ENCODE data around the gene SLC9A3.

SLC9A3 gene

GRCh38 chr5:571791-572190 is 47.5 kb upstream of the SLC9A3 start:
- WGBS, 2 donors (ENCODE audit: extremely low coverage in 2 of 2, insufficient read length in 2 of 2, insufficient replicate concordance in 1 of 2), result no CpG with 5 or more reads among the region's 13 CpGs
- Histone ChIP-seq H3K4ac (ENCODE audit: low read length) (no peak overlapping the region), H3K27me3 (ENCODE audit: control insufficient read depth in 3 of 3, insufficient read depth in 3 of 3, low read depth in 1 of 3, low read length in 3 of 3) (peaks cover 0 to 44% (median 6%) of the 10 kb centered on the region in 3 experiments)

GRCh38 chr5:570886-571285 is 46.6 kb upstream of the SLC9A3 start:
- Histone ChIP-seq H3K9me3 (replicated peaks in 1 of 2; ENCODE audit: control insufficient read depth in 2 of 2, insufficient read depth in 1 of 2, low read depth in 1 of 2, low read length in 2 of 2) (peaks cover 10 to 12% of the 10 kb centered on the region in 2 donors), H4K8ac (ENCODE audit: low read depth, low read length) (no peak overlapping the region), H3K4me3 (ENCODE audit: low read length in 2 of 2) (no peak overlapping the region), H3K4me1 (ENCODE audit: control insufficient read depth in 2 of 2, insufficient read depth in 1 of 2, low read depth in 1 of 2, low read length in 2 of 2) (no peaks in the 10 kb centered on the region), H2BK15ac (ENCODE audit: low read length) (no peak overlapping the region), H3K27me3 (ENCODE audit: control insufficient read depth in 3 of 3, insufficient read depth in 3 of 3, low read depth in 1 of 3, low read length in 3 of 3) (peaks cover 0 to 53% (median 8%) of the 10 kb centered on the region in 3 experiments), H3K79me1 (ENCODE audit: low read depth, low read length) (peaks cover 2% of the 10 kb centered on the region), H2BK120ac (ENCODE audit: low read depth, low read length) (no peak overlapping the region), H3K18ac (ENCODE audit: low read length) (peak overlapping the region; percentile 28), H3K36me3 (replicated peaks in 1 of 2; ENCODE audit: control insufficient read depth in 2 of 2, insufficient read depth in 2 of 2, low read length in 2 of 2) (no peaks in the 10 kb centered on the region), H3K23ac (ENCODE audit: low read depth, low read length, poor library complexity) (peak overlapping the region; percentile 43), H2AFZ (ENCODE audit: low read length) (no peak overlapping the region), H2BK12ac (ENCODE audit: low read length) (peak overlapping the region; percentile 41), H3K9ac (ENCODE audit: low read depth, low read length, poor library complexity) (peak overlapping the region; percentile 44), H2AK5ac (ENCODE audit: low read depth, low read length) (peak overlapping the region; percentile 81), H3K4ac (ENCODE audit: low read length) (no peak overlapping the region), H4K91ac (ENCODE audit: low read depth, low read length, poor library complexity) (no peak overlapping the region), H3K14ac (ENCODE audit: low read length) (peak overlapping the region; percentile 56), H2BK5ac (ENCODE audit: low read length) (no peak overlapping the region), H3K27ac (replicated peaks; ENCODE audit: low read length) (no peak overlapping the region), H3K4me2 (ENCODE audit: insufficient read depth, low read length, poor library complexity, severe bottlenecking) (no peak overlapping the region)
- no peak for DNase-seq (ENCODE audit: low spot score)
- no CpG with 5 or more reads among the region's 8 CpGs for WGBS, 2 donors (ENCODE audit: extremely low coverage in 2 of 2, insufficient read length in 2 of 2, insufficient replicate concordance in 1 of 2)

More at GRCh38 chr5:571791-572190, 47.5 kb upstream of the SLC9A3 start:
- Histone ChIP-seq H3K4me2 (ENCODE audit: insufficient read depth, low read length, poor library complexity, severe bottlenecking) (no peak overlapping the region), H3K18ac (ENCODE audit: low read length) (peak overlapping the region; percentile 57), H2BK12ac (ENCODE audit: low read length) (no peak overlapping the region), H2AFZ (ENCODE audit: low read length) (no peak overlapping the region), H3K14ac (ENCODE audit: low read length) (peak overlapping the region; percentile 8), H4K8ac (ENCODE audit: low read depth, low read length) (no peak overlapping the region), H3K9me3 (replicated peaks in 1 of 2; ENCODE audit: control insufficient read depth in 2 of 2, insufficient read depth in 1 of 2, low read depth in 1 of 2, low read length in 2 of 2) (peaks cover 3 to 11% of the 10 kb centered on the region in 2 donors), H3K23ac (ENCODE audit: low read depth, low read length, poor library complexity) (no peak overlapping the region), H3K4me1 (ENCODE audit: control insufficient read depth in 2 of 2, insufficient read depth in 1 of 2, low read depth in 1 of 2, low read length in 2 of 2) (no peaks in the 10 kb centered on the region), H2BK15ac (ENCODE audit: low read length) (no peak overlapping the region), H3K79me1 (ENCODE audit: low read depth, low read length) (peaks cover 2% of the 10 kb centered on the region), H3K4me3 (ENCODE audit: low read length in 2 of 2) (no peak overlapping the region), H2BK120ac (ENCODE audit: low read depth, low read length) (no peak overlapping the region), H4K91ac (ENCODE audit: low read depth, low read length, poor library complexity) (no peak overlapping the region), H2BK5ac (ENCODE audit: low read length) (no peak overlapping the region), H2AK5ac (ENCODE audit: low read depth, low read length) (peak overlapping the region; percentile 75), H3K27ac (replicated peaks; ENCODE audit: low read length) (no peak overlapping the region), H3K9ac (ENCODE audit: low read depth, low read length, poor library complexity) (no peak overlapping the region), H3K36me3 (replicated peaks in 1 of 2; ENCODE audit: control insufficient read depth in 2 of 2, insufficient read depth in 2 of 2, low read length in 2 of 2) (no peaks in the 10 kb centered on the region)
- DNase-seq (ENCODE audit: low spot score), result no peak

GRCh38 chr5:570446-570845 is 46.2 kb upstream of the SLC9A3 start:
- no peak overlapping the region for H2BK120ac ChIP-seq (ENCODE audit: low read depth, low read length)
- H4K91ac ChIP-seq (ENCODE audit: low read depth, low read length, poor library complexity), result no peak overlapping the region
- WGBS, 2 donors (ENCODE audit: extremely low coverage in 2 of 2, insufficient read length in 2 of 2, insufficient replicate concordance in 1 of 2), result no CpG with 5 or more reads among the region's 17 CpGs

GRCh38 chr5:569868-570361 is 45.7 kb upstream of the SLC9A3 start:
- H2BK15ac ChIP-seq (ENCODE audit: low read length), result peak overlapping the region; percentile 67
- no peak for DNase-seq (ENCODE audit: low spot score)

More at GRCh38 chr5:570446-570845, 46.2 kb upstream of the SLC9A3 start:
- H3K79me1 ChIP-seq (ENCODE audit: low read depth, low read length), result peaks cover 2% of the 10 kb centered on the region
- no peak overlapping the region for H2BK5ac ChIP-seq (ENCODE audit: low read length)
- H3K27me3 ChIP-seq (ENCODE audit: control insufficient read depth in 3 of 3, insufficient read depth in 3 of 3, low read depth in 1 of 3, low read length in 3 of 3), result peaks cover 0 to 55% (median 12%) of the 10 kb centered on the region in 3 experiments
- no peak overlapping the region for H2BK12ac ChIP-seq (ENCODE audit: low read length)
- no peak overlapping the region for H3K4me2 ChIP-seq (ENCODE audit: insufficient read depth, low read length, poor library complexity, severe bottlenecking)
- H3K18ac ChIP-seq (ENCODE audit: low read length), result no peak overlapping the region
- H3K23ac ChIP-seq (ENCODE audit: low read depth, low read length, poor library complexity), result no peak overlapping the region
- H3K27ac ChIP-seq (replicated peaks; ENCODE audit: low read length), result no peak overlapping the region
- no peak for DNase-seq (ENCODE audit: low spot score)
- H3K4me3 ChIP-seq (ENCODE audit: low read length in 2 of 2), result no peak overlapping the region
- H3K36me3 ChIP-seq (replicated peaks in 1 of 2; ENCODE audit: control insufficient read depth in 2 of 2, insufficient read depth in 2 of 2, low read length in 2 of 2), result no peaks in the 10 kb centered on the region
- H2AK5ac ChIP-seq (ENCODE audit: low read depth, low read length), result no peak overlapping the region
- H4K8ac ChIP-seq (ENCODE audit: low read depth, low read length), result no peak overlapping the region
- no peak overlapping the region for H3K9ac ChIP-seq (ENCODE audit: low read depth, low read length, poor library complexity)
- H3K9me3 ChIP-seq (replicated peaks in 1 of 2; ENCODE audit: control insufficient read depth in 2 of 2, insufficient read depth in 1 of 2, low read depth in 1 of 2, low read length in 2 of 2), result peaks cover 8 to 13% of the 10 kb centered on the region in 2 donors
- H2AFZ ChIP-seq (ENCODE audit: low read length), result no peak overlapping the region
- H3K4me1 ChIP-seq (ENCODE audit: control insufficient read depth in 2 of 2, insufficient read depth in 1 of 2, low read depth in 1 of 2, low read length in 2 of 2), result no peaks in the 10 kb centered on the region
- H3K4ac ChIP-seq (ENCODE audit: low read length), result no peak overlapping the region
- no peak overlapping the region for H2BK15ac ChIP-seq (ENCODE audit: low read length)
- peak overlapping the region; percentile 56 for H3K14ac ChIP-seq (ENCODE audit: low read length)

More at GRCh38 chr5:569868-570361, 45.7 kb upstream of the SLC9A3 start:
- no CpG with 5 or more reads among the region's 21 CpGs for WGBS, 2 donors (ENCODE audit: extremely low coverage in 2 of 2, insufficient read length in 2 of 2, insufficient replicate concordance in 1 of 2)
- Histone ChIP-seq H3K9me3 (replicated peaks in 1 of 2; ENCODE audit: control insufficient read depth in 2 of 2, insufficient read depth in 1 of 2, low read depth in 1 of 2, low read length in 2 of 2) (peaks cover 7 to 13% of the 10 kb centered on the region in 2 donors), H3K4me3 (ENCODE audit: low read length in 2 of 2) (no peak overlapping the region), H3K36me3 (replicated peaks in 1 of 2; ENCODE audit: control insufficient read depth in 2 of 2, insufficient read depth in 2 of 2, low read length in 2 of 2) (no peaks in the 10 kb centered on the region), H4K8ac (ENCODE audit: low read depth, low read length) (no peak overlapping the region), H3K9ac (ENCODE audit: low read depth, low read length, poor library complexity) (no peak overlapping the region), H2AFZ (ENCODE audit: low read length) (no peak overlapping the region), H3K27me3 (ENCODE audit: control insufficient read depth in 3 of 3, insufficient read depth in 3 of 3, low read depth in 1 of 3, low read length in 3 of 3) (peaks cover 0 to 55% (median 12%) of the 10 kb centered on the region in 3 experiments), H3K27ac (replicated peaks; ENCODE audit: low read length) (no peak overlapping the region), H3K4ac (ENCODE audit: low read length) (no peak overlapping the region), H2BK120ac (ENCODE audit: low read depth, low read length) (no peak overlapping the region), H2AK5ac (ENCODE audit: low read depth, low read length) (peak overlapping the region; percentile 5), H3K4me1 (ENCODE audit: control insufficient read depth in 2 of 2, insufficient read depth in 1 of 2, low read depth in 1 of 2, low read length in 2 of 2) (no peaks in the 10 kb centered on the region), H4K91ac (ENCODE audit: low read depth, low read length, poor library complexity) (no peak overlapping the region), H3K23ac (ENCODE audit: low read depth, low read length, poor library complexity) (peak overlapping the region; percentile 93), H3K79me1 (ENCODE audit: low read depth, low read length) (peaks cover 2% of the 10 kb centered on the region), H3K18ac (ENCODE audit: low read length) (no peak overlapping the region), H2BK5ac (ENCODE audit: low read length) (no peak overlapping the region), H3K14ac (ENCODE audit: low read length) (no peak overlapping the region), H3K4me2 (ENCODE audit: insufficient read depth, low read length, poor library complexity, severe bottlenecking) (no peak overlapping the region), H2BK12ac (ENCODE audit: low read length) (no peak overlapping the region)

Data from neuronal stem cell (in vitro differentiated cells).